Left renal pelvis (tissue), 4 donors: ENCODE measurements around the gene DNAAF5. TPM values are rescaled to one million over a fixed set of nuclear protein-coding genes. Genes with fewer than 3 reads are reported as not detected.

Experiments used
- DNase-seq, 4 donors: peaks; one replicate each; pipeline ENCODE4 v3.0.0-alpha.2; 2013; ENCODE audit warnings: low read depth in 4 of 4, low spot score in 3 of 4
- polyA plus RNA-seq, 4 donors: library from polyadenylated mRNA; unstranded; fragments of 120-200 nt; gene quantifications; one replicate each; pipeline ENCODE4 v1.2.1, GENCODE V29; 2013; ENCODE audit not compliant: insufficient read length in 4 of 4

Gene DNAAF5
- polyA plus RNA-seq, 4 donors = 23.6 to 39.5 (median 30.9) TPM

DNA sequence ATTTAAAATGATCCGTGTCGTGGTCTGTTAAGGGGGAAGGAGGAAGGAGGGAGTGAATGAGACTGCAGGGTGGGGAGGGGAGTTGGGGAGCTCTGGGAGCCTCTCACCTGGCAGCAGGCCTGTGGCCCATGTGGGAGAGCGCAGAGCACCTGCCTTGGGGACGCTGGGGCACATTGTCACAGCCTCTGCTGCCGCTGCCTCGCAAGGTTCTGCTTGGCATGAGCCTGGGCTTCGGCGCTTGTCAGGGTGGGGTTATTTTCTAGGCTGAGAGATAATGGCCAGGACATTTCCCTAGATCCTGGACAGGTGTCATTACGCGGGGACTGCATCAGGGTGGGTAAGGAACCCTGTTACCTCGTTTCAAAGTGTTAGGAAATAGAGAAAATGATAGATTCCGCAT lies 103.6 kb downstream of the DNAAF5 start:
- no peak for DNase-seq

DNA sequence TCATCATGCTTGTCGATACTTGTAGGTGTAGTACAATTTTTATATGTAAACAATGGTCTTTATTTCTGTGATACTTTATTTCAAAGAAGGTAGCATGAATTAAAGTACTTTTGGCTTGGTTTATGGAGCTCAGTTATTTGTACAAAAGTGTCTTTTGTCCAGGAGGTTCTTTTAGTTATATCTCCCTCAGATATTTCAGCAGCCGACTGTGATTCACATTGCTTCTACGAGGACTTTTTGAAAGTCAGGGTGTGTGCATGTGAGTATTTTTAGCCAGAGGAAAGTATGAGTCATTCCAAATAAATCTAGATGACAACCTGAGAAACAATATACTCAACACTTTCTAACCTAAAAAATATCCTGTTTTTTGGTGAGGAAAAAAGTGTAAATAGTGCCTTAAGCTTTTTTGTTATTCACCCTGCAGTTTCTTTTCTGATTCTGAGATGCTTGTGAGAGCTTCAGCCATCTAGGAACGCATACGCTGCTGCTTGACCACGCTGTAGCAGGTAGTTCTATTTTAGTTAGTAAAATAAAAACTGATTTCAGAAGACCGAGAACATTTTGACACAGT lies 105.2 kb downstream of the DNAAF5 start:
- DNase-seq = no peak

DNA sequence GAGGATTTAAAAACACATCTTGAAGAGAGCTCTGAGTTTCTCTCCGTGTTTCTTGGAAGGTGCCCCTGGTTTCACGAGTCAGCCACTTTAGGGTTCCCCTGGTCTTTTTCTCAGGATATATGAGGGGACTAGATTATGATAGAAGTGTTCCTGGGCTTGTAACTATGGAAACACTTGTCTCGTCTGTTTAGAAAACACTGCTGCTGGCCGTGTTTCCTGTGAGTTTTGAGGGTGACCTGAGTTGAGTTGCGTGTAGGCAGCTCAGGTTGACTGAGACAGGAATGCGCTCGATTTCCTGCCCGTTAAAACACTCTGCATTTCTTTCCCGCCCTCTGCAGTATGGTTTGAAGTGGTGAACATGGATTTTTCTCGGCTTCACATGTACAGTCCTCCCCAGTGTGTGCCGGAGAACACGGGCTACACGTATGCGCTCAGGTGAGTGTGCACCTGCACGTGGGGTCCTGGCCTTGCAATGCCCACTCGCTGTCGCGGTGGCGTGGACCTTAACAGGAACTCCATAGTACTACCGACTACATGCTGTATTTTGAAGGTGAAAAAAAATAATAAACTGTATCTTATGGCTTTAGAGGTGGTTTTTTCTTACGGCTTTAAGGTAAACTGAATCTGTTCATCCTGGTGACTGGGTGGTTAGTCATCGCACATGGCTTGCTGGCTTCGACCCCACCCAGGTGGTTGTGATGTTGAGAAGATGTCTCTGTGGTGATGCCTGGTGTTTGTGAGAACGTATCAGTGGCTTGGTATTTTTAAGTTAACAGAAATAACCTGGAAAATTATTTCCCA lies 105.9 kb downstream of the DNAAF5 start, which contains the start of gene SUN1:
TSS of gene SUN1 (plus strand) at position 310 of the 801 bp plus-strand sequence. CDS start at position 359, 49 bp downstream.
- DNase-seq = peak in 1 of 4 donors; percentile 56

DNA sequence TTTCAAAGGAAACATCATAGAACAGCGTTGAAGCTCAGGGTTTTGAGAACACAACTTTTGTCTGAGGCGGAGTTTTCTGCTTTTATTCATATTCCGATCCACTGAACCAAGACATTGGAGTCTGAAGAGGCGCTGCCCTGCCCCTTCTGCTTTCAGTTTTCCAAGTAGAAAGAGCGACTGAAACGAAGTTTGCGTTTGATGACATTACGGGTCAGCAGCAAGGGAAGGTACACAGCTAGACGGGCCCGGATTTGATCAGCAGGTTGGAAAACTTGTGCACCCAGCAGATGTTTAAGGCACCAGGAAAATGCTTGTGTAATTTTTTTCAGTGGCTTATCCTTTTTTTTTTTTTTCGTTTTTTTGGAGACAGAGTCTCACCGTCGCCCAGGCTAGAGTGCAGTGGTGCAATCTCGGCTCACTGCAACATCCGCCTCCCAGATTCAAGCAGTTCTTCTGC lies 106.5 kb downstream of the DNAAF5 start:
- no peak for DNase-seq

DNA sequence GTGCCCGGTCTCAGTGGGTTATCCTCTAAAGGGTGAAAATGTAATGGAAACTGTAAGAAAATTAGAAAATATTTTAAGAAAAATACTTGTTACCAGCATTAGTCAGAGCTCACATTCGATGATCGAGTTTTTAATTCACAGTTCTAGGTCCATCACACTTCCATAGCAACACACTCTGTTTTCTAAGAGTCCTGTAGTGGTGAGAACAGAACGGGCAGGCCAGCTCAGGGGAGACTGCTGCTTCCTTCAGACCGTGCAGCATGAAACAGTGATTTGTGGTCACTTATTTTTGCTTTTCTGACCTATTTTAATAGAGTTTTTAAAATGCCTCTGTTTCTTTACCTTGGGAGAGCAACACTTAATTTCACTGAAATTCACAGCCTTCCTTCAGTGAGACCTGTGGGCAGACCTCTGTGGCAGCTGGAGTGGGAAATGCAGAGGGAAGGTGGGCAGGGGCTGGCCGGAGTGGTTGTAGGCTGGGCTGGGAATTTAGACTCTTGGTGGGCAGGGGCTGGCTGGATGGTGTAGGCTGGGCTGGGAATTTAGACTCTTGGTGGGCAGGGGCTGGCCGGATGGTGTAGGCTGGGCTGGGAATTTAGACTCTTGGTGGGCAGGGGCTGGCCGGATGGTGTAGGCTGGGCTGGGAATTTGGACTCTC lies 107.2 kb downstream of the DNAAF5 start:
- DNase-seq = no peak

DNA sequence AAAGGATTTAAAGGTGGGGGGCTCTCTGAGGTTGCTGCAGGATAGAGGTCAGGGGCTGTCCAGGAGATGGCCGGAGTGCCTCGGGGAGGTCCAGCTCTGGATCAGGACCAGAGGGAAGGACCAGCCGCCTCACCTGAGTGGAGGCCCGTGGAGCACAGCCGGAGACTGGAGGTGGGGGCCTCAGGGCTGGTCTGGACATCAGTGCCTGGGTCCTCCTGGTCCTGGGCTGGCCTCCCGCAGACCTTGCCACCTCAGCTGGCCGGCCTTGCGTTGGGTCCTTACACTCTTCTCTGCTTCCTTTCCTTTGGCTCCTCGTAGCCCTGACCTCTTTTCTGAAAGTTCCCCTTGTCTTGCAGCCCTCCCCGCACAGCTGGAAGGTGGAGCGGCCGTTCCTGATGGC lies 107.8 kb downstream of the DNAAF5 start:
- DNase-seq = no peak

DNA sequence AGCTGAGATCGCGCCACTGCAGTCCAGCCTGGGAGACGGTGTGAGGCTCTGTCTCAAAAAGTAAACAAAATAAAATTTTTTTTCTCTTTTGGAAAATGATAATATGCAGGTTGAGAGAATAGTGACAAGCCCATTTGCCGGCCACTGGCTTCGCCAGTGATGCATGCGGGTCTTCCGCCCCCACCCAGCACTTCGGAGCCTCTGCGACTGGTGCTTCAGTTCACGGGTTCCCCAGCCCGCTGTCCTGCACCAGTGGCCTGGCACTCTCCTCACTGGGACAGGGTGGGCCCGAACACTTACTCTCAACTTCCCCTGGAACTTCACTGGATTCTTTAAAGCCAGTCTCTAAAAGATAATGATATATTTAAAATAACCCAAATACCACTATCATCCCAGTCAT lies 108.5 kb downstream of the DNAAF5 start:
- DNase-seq = no peak

DNA sequence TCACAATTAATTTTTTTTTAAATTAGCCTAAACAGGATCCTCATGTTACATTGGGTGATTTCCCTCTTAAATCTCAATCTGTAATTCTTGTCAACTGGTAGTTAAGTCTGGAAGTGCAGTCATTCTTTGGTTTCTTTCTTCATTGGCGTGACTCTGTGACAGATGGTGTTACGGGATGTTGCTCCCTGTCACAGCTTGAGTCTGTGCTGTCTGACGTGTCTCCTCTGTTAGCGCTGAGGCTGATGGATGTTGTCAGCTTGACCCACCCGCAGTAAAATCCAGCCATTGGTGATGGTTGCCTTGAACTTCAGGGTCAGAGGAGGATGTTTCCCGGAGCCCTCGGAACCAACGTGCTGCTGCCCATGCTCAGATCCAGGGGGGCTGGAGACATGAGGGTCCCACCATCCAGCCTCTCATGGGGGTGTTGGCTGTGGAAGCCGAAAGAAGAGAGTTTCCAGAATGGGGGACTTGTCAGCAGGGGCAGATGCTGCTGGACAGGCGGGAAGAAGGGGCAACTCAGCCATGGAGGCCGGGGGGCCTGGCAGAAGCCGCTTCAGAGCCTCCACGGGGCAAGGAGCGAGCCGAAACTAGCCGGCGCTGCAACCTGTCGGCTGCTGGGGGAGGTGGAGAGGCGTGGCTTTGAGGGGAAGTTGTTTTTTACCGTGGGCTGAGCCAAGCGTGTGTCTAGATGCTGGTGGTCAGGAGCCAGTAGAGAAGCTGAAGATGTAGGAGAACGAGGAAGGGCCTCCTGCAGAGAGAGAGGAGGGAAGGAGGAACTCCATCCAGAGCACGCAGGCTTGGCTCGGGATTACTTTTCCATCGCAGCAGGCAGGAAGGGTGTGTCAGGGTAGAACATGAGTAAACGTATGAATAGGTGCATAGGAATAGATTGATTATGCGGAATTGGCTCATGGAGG lies 109.2 kb downstream of the DNAAF5 start:
- no peak for DNase-seq

Other genes with a start within 250 kb of the DNAAF5 start
- gene PDGFA, start 206.9 kb upstream of the DNAAF5 start, polyA plus RNA-seq = 10 to 100 TPM; 18.3 to 61.1 (median 49.2) TPM
- gene PRKAR1B, start 582 bp downstream of the DNAAF5 start, polyA plus RNA-seq = 10 to 100 TPM; 20.4 to 46.0 (median 38.7) TPM
- 100 to 1,000 TPM; 128 to 160 (median 137) TPM for gene SUN1, start 105.8 kb downstream of the DNAAF5 start, polyA plus RNA-seq
- 10 to 100 TPM; 21.3 to 68.0 (median 32.4) TPM for gene GET4, start 149.9 kb downstream of the DNAAF5 start, polyA plus RNA-seq
- gene ADAP1, start 228.0 kb downstream of the DNAAF5 start, polyA plus RNA-seq = 10 to 100 TPM in 3 of 4 donors, 1 to 10 TPM in 1; 3.1 to 16.2 (median 15.0) TPM
- 10 to 100 TPM in 3 of 4 donors, 1 to 10 TPM in 1; 7.2 to 19.3 (median 11.2) TPM for gene COX19, start 248.8 kb downstream of the DNAAF5 start, polyA plus RNA-seq